H9 (cell line): Measurements from ENCODE around the gene CPE. TPM values are rescaled to one million over a fixed set of nuclear protein-coding genes. Genes with fewer than 3 reads are reported as not detected.

ENCODE experiments used
- DNase-seq: peaks from one replicate; pipeline ENCODE4 v3.0.0-alpha.2; 2017
- H2AFZ ChIP-seq: one replicate; pipeline ENCODE4 v1.6.1; 2013; ENCODE audit warnings: mild to moderate bottlenecking, low read length, control low read depth, moderate library complexity
- H2AK5ac ChIP-seq: 2 replicates; pipeline ENCODE4 v1.6.1; 2013; ENCODE audit warnings: low read length, control low read depth, mixed read lengths; ENCODE audit not compliant: insufficient read length
- H2BK120ac ChIP-seq: one replicate; pipeline ENCODE4 v1.6.1; 2013; ENCODE audit warnings: low read depth, mild to moderate bottlenecking, low read length, control low read depth, inconsistent platforms; ENCODE audit not compliant: poor library complexity, severe bottlenecking
- H2BK12ac ChIP-seq: 2 replicates; pipeline ENCODE4 v1.6.1; 2013; ENCODE audit warnings: low read length, control low read depth, mixed read lengths, low read depth; ENCODE audit not compliant: insufficient read length
- H2BK15ac ChIP-seq: 2 replicates; pipeline ENCODE4 v1.6.1; 2013; ENCODE audit warnings: low read depth, low read length, control low read depth
- H2BK20ac ChIP-seq: one replicate; pipeline ENCODE4 v1.6.1; 2013; ENCODE audit warnings: low read depth, mild to moderate bottlenecking, low read length, control low read depth, inconsistent platforms; ENCODE audit not compliant: poor library complexity, severe bottlenecking
- H2BK5ac ChIP-seq: 2 replicates; pipeline ENCODE4 v1.6.1; 2013; ENCODE audit warnings: low read length, control low read depth, mixed read lengths; ENCODE audit not compliant: insufficient read length
- H3K14ac ChIP-seq: 2 replicates; pipeline ENCODE4 v1.6.1; 2013; ENCODE audit warnings: low read length, control low read depth; ENCODE audit not compliant: insufficient read depth
- H3K18ac ChIP-seq: 2 replicates; pipeline ENCODE4 v1.6.1; 2013; ENCODE audit warnings: low read depth, mild to moderate bottlenecking, mixed read lengths, low read length, control low read depth; ENCODE audit not compliant: insufficient read length
- H3K23ac ChIP-seq: 2 replicates; pipeline ENCODE4 v1.6.1; 2013; ENCODE audit warnings: low read length, control low read depth, mixed read lengths, low read depth; ENCODE audit not compliant: insufficient read length
- H3K23me2 ChIP-seq: 2 replicates; pipeline ENCODE4 v1.6.1; 2013; ENCODE audit warnings: low read depth, mild to moderate bottlenecking, mixed read lengths, low read length, control low read depth; ENCODE audit not compliant: insufficient read length, poor library complexity, severe bottlenecking
- H3K27ac ChIP-seq: 2 replicates; pipeline ENCODE4 v1.5.1; 2013; ENCODE audit warnings: low read length, control low read depth, mixed read lengths, low read depth; ENCODE audit not compliant: insufficient read length
- H3K27me3 ChIP-seq: 2 replicates; pipeline ENCODE4 v1.6.1; 2013; ENCODE audit warnings: low read length, control low read depth, inconsistent platforms; ENCODE audit not compliant: insufficient read depth
- H3K4ac ChIP-seq: 2 replicates; pipeline ENCODE4 v1.6.1; 2013; ENCODE audit warnings: low read depth, mild to moderate bottlenecking, control low read depth, inconsistent platforms, low read length, moderate library complexity
- H3K4me1 ChIP-seq: 2 replicates; pipeline ENCODE4 v1.6.1; 2013; ENCODE audit warnings: low read length, control low read depth, inconsistent platforms; ENCODE audit not compliant: insufficient read depth
- H3K4me2 ChIP-seq: 2 replicates; pipeline ENCODE4 v1.6.1; 2013; ENCODE audit warnings: low read length, control low read depth, mixed read lengths; ENCODE audit not compliant: insufficient read length, insufficient read depth
- H3K56ac ChIP-seq: 2 replicates; pipeline ENCODE4 v1.6.1; 2013; ENCODE audit warnings: low read depth, mild to moderate bottlenecking, mixed read lengths, low read length, control low read depth; ENCODE audit not compliant: insufficient read length
- H3K79me1 ChIP-seq: 2 replicates; pipeline ENCODE4 v1.6.1; 2013; ENCODE audit warnings: low read depth, mild to moderate bottlenecking, moderate library complexity, low read length, control low read depth, inconsistent platforms; ENCODE audit not compliant: insufficient read depth, poor library complexity, severe bottlenecking
- H3K79me2 ChIP-seq: 2 replicates; pipeline ENCODE4 v1.6.1; 2013; ENCODE audit warnings: low read length, control low read depth, inconsistent platforms; ENCODE audit not compliant: insufficient read depth
- H3K9ac ChIP-seq: 2 replicates; pipeline ENCODE4 v1.6.1; 2013; ENCODE audit warnings: low read length, control low read depth, mixed read lengths; ENCODE audit not compliant: insufficient read length; ENCODE audit errors: extremely low read depth
- H3K9me3 ChIP-seq: one replicate; pipeline ENCODE4 v1.6.1; 2013; ENCODE audit warnings: low read depth, low read length, inconsistent platforms; ENCODE audit not compliant: control insufficient read depth
- H3T11ph ChIP-seq: one replicate; pipeline ENCODE4 v1.6.1; 2013; ENCODE audit warnings: mild to moderate bottlenecking, low read length, control low read depth, inconsistent platforms
- H4K20me1 ChIP-seq: one replicate; pipeline ENCODE4 v1.6.1; 2013; ENCODE audit not compliant: control insufficient read depth, insufficient read length, insufficient read depth
- H4K5ac ChIP-seq: 2 replicates; pipeline ENCODE4 v1.6.1; 2013; ENCODE audit warnings: low read depth, mild to moderate bottlenecking, mixed read lengths, low read length, control low read depth; ENCODE audit not compliant: insufficient read length
- H4K8ac ChIP-seq: replicated peaks from 2 replicates; pipeline ENCODE4 v1.6.1; 2013; ENCODE audit warnings: low read length, control low read depth, mixed read lengths, low read depth; ENCODE audit not compliant: insufficient read length
- H4K91ac ChIP-seq: 2 replicates; pipeline ENCODE4 v1.6.1; 2013; ENCODE audit warnings: low read depth, mild to moderate bottlenecking, moderate library complexity, mixed read lengths, low read length, control low read depth; ENCODE audit not compliant: insufficient read length
- H3K27ac Mint-ChIP-seq, 3 experiments: 2 replicates in 2 of 3; 3 replicates in 1 of 3; pipeline ENCODE4 v1.8.0; 2020 to 2021; ENCODE audit warnings: mixed read lengths in 3 of 3, mild to moderate bottlenecking in 1 of 3, moderate library complexity in 1 of 3
- H3K27me3 Mint-ChIP-seq: 2 replicates; pipeline ENCODE4 v1.8.0; 2021; ENCODE audit warnings: low read depth, mild to moderate bottlenecking, moderate library complexity, mixed read lengths
- H3K36me3 Mint-ChIP-seq, 3 experiments: 2 replicates in 2 of 3; 3 replicates in 1 of 3; pipeline ENCODE4 v1.8.0; 2020 to 2021; ENCODE audit warnings: low read depth in 3 of 3, mixed read lengths in 3 of 3; ENCODE audit not compliant: insufficient read depth in 1 of 3
- H3K4me1 Mint-ChIP-seq, 2 experiments: 2 replicates each; pipeline ENCODE4 v1.8.0; 2020; ENCODE audit warnings: mixed read lengths in 2 of 2
- H3K4me3 Mint-ChIP-seq, 2 experiments: 2 replicates in 1 of 2; 3 replicates in 1 of 2; pipeline ENCODE4 v1.8.0; 2020 to 2021; ENCODE audit warnings: mild to moderate bottlenecking in 2 of 2, mixed read lengths in 2 of 2, moderate library complexity in 1 of 2
- H3K9me3 Mint-ChIP-seq, 2 experiments: 2 replicates in 1 of 2; 3 replicates in 1 of 2; pipeline ENCODE4 v1.8.0; 2020; ENCODE audit warnings: mild to moderate bottlenecking in 2 of 2, mixed read lengths in 2 of 2, moderate library complexity in 1 of 2
- CTCF ChIP-seq: fragments of 200-600 bp; sonication (generic); conservative IDR thresholded peaks from 3 replicates; pipeline ENCODE4 v1.8.0; 2021; ENCODE audit warnings: antibody characterized with exemption, mild to moderate bottlenecking
- WGBS: extraction: QIAGEN DNeasy Blood & Tissue Kit; methylation state at CpG from one replicate; pipeline ENCODE4 v1.1.7; 2013; ENCODE audit warnings: missing lambda C conversion rate, low lambda C conversion rate, mixed read lengths; ENCODE audit not compliant: insufficient read length; ENCODE audit errors: extremely low coverage; 5-methylcytosine and 5-hydroxymethylcytosine counted together
- total RNA-seq: library from RNA; stranded (reverse); gene quantifications from 2 replicates; pipeline ENCODE4 v1.2.1, GENCODE V29; 2021

CPE gene
- total RNA-seq, 1 experiment from 2014 or later, result 10.0 TPM

DNA sequence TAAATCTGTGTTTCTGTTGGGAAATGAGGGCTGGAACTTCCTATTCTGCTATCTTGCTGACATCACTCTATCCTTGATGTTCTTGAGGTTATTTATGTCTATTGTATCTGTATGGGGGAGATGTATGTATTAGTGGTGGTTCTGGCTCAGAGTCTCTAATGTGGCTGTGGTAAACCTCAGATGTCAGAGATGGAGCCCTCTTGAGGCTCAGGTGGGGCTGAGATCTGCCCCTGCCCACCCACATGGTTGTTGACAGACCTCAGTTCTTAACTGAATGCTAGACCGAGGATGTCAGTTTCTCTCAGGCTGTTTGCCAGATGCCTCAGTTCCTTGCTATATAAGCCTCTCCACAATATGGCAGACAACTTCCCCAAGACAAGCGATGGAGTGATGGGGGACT, 3.3 kb upstream of the CPE start:
- Histone ChIP-seq H2BK15ac (no peak overlapping the region), H3K23me2 (peaks cover 10% of the 10 kb centered on the region), H3K79me2 (no peaks in the 10 kb centered on the region), H3K27me3 (peaks cover 4% of the 10 kb centered on the region; the same call in 1 of the 2 replicates), H2AK5ac (no peak overlapping the region), H4K8ac (no peak overlapping the region), H2BK20ac (no peak overlapping the region), H3K14ac (no peak overlapping the region), H3K23ac (no peak overlapping the region), H3K79me1 (no peaks in the 10 kb centered on the region), H3K27ac (no peak overlapping the region), H3T11ph (no peak overlapping the region), H3K9me3 (no peaks in the 10 kb centered on the region), H2BK12ac (no peak overlapping the region), H2BK120ac (no peak overlapping the region), H3K9ac (no peak overlapping the region), H4K20me1 (no peaks in the 10 kb centered on the region), H3K4ac (no peak overlapping the region), H3K4me2 (no peak overlapping the region), H2AFZ (peak overlapping the region; percentile 17), H2BK5ac (no peak overlapping the region), H3K4me1 (no peaks in the 10 kb centered on the region), H4K91ac (no peak overlapping the region), H4K5ac (no peak overlapping the region), H3K18ac (no peak overlapping the region), H3K56ac (no peak overlapping the region)
- H3K27ac Mint-ChIP-seq, result no peak overlapping the region; a peak in 1 of 7 replicates
- H3K9me3 Mint-ChIP-seq, result no peaks in the 10 kb centered on the region
- H3K4me3 Mint-ChIP-seq, result no peak overlapping the region
- DNase-seq, result no peak
- WGBS, result no CpG with 5 or more reads among the region's 2 CpGs
- no peaks in the 10 kb centered on the region for H3K36me3 Mint-ChIP-seq
- H3K27me3 Mint-ChIP-seq, result peaks cover 43% of the 10 kb centered on the region
- H3K4me1 Mint-ChIP-seq, result peaks cover 8 to 11% of the 10 kb centered on the region in 2 experiments
- TF ChIP-seq CTCF, result no peak
